WI38 (cell line): ENCODE data around the gene ADGRL2.

Experiments
- H3K4me3 ChIP-seq: 2 replicates; pipeline ENCODE4 v1.5.1; 2011; ENCODE audit warnings: low read depth, mild to moderate bottlenecking, control low read depth, low read length
- CTCF ChIP-seq: IDR thresholded peaks from 2 replicates; pipeline ENCODE4 v1.5.1; 2012; ENCODE audit warnings: low read depth, mild to moderate bottlenecking, control low read depth, low read length

ADGRL2 gene

DNA sequence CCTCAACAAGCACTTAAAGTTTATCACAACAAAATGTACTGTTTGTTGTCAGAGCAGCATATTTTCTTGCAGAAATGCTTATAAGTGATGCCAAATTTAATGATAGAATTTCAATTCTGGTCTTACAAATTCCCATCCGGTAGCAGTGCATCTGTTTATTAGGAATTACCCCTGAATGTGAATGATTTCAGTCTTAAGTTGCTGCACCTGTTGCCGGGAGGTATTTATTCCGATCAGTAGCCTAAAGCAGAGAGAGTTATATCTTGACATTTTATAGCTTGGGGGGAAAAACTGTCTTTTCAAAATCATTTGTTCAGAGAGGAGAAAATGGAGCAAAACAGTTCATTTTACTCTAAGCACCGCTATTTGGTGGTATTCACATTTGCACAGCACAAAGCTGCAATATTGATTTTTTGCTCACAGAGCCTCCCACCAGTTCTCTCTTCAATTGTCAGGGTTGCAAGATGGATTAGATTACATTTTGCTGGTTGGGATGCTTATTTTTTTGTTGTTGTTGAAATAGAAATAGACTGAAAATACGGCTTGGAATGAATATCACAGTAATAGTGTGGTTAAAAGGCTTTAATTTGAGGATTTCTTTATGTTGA lies 98.6 kb downstream of the ADGRL2 start:
- TF ChIP-seq CTCF = no peak

DNA sequence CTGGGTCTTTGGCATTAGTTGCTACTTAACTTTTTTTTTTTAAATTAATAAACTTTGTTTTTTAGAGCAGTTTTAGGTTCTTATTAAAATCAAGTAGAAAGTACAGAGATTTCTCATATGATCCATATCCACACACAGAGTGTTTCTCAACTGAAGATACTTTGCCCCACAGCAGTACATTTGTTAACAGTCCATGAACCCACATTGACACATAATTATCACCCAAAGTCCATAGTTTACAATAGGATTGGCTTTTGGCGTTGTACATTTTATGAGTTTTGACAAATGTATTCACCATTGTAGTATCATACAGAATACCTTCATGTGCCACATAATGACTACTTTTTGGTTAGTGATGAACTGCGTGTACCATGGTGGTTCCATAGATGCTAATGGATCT lies 106.8 kb downstream of the ADGRL2 start:
- no peak for TF ChIP-seq CTCF
- no peak overlapping the region for H3K4me3 ChIP-seq

More for the DNA sequence above, 98.6 kb downstream of the ADGRL2 start:
- H3K4me3 ChIP-seq = no peak overlapping the region

- TF ChIP-seq CTCF = no peak
- H3K4me3 ChIP-seq = no peak overlapping the region
Observed at GRCh38 chr1:81912383-81912782, 111.6 kb downstream of the ADGRL2 start.

DNA sequence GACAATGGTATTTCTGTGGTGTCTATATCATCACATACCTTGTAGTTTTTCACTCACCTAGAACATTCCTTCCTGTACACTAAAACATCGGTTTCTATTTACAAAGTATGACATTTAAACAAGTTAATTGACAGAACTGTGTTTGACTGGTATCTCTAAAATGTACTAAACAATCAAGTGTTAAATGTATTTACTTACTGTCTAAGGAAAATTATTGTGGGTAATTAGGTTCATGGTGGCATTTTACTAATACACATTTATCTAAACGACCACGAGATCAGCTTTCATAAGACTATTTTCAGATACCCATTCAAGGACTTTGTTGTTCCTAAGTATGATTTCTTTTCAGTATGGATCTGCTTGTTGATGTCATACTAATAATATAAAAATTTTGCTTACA lies 115.2 kb downstream of the ADGRL2 start:
- no peak for TF ChIP-seq CTCF

GRCh38 chr1:81920245-81920740 lies 119.6 kb downstream of the ADGRL2 start:
- no peak for TF ChIP-seq CTCF

More for the DNA sequence above, 115.2 kb downstream of the ADGRL2 start:
- H3K4me3 ChIP-seq = no peak overlapping the region

GRCh38 chr1:81920886-81921285 lies 120.2 kb downstream of the ADGRL2 start:
- no peak overlapping the region for H3K4me3 ChIP-seq
- TF ChIP-seq CTCF = no peak

More at GRCh38 chr1:81920245-81920740, 119.6 kb downstream of the ADGRL2 start:
- H3K4me3 ChIP-seq = no peak overlapping the region

- TF ChIP-seq CTCF = no peak
- no peak overlapping the region for H3K4me3 ChIP-seq
Observed at GRCh38 chr1:81921344-81921743, 120.6 kb downstream of the ADGRL2 start.
